Neuronal stem cell (in vitro differentiated cells): ENCODE data around the gene HAP1.

Experiments used
- DNase-seq: peaks from one replicate; pipeline ENCODE4 v3.0.0-alpha.2; 2013; ENCODE audit warnings: low spot score
- H2AFZ ChIP-seq: one replicate; pipeline ENCODE4 v1.6.1; 2013; ENCODE audit warnings: mild to moderate bottlenecking, low read length, inconsistent platforms
- H2AK5ac ChIP-seq: 2 replicates; pipeline ENCODE4 v1.6.1; 2013; ENCODE audit warnings: low read depth, mild to moderate bottlenecking, inconsistent platforms, low read length, moderate library complexity, mixed read lengths
- H2BK120ac ChIP-seq: 2 replicates; pipeline ENCODE4 v1.6.1; 2013; ENCODE audit warnings: low read depth, mild to moderate bottlenecking, inconsistent platforms, low read length, moderate library complexity, mixed read lengths
- H2BK12ac ChIP-seq: one replicate; pipeline ENCODE4 v1.6.1; 2013; ENCODE audit warnings: low read length, inconsistent platforms
- H2BK15ac ChIP-seq: 2 replicates; pipeline ENCODE4 v1.6.1; 2013; ENCODE audit warnings: mild to moderate bottlenecking, low read length, inconsistent platforms, mixed read lengths
- H2BK5ac ChIP-seq: one replicate; pipeline ENCODE4 v1.6.1; 2013; ENCODE audit warnings: inconsistent platforms, mild to moderate bottlenecking, low read length, moderate library complexity
- H3K14ac ChIP-seq: one replicate; pipeline ENCODE4 v1.6.1; 2013; ENCODE audit warnings: low read length, inconsistent platforms
- H3K18ac ChIP-seq: 2 replicates; pipeline ENCODE4 v1.6.1; 2013; ENCODE audit warnings: low read length, inconsistent platforms
- H3K23ac ChIP-seq: 2 replicates; pipeline ENCODE4 v1.6.1; 2013; ENCODE audit warnings: low read depth, mild to moderate bottlenecking, mixed read lengths, low read length, inconsistent platforms; ENCODE audit not compliant: poor library complexity
- H3K27ac ChIP-seq: replicated peaks from 3 replicates; pipeline ENCODE4 v1.5.1; 2013; ENCODE audit warnings: low read length, inconsistent platforms
- H3K27me3 ChIP-seq, 3 experiments: 2 replicates each; pipeline ENCODE4 v1.6.1; 2013; ENCODE audit warnings: low read length in 3 of 3, mild to moderate bottlenecking in 2 of 3, inconsistent platforms in 1 of 3, low read depth in 1 of 3, mixed read lengths in 1 of 3, moderate library complexity in 1 of 3; ENCODE audit not compliant: control insufficient read depth in 3 of 3, insufficient read depth in 3 of 3
- H3K36me3 ChIP-seq, 2 donors: replicated peaks in 1 of 2; 2 replicates each; pipeline ENCODE4 v1.6.1; 2013; ENCODE audit warnings: low read length in 2 of 2; ENCODE audit not compliant: control insufficient read depth in 2 of 2, insufficient read depth in 2 of 2
- H3K4ac ChIP-seq: 2 replicates; pipeline ENCODE4 v1.6.1; 2013; ENCODE audit warnings: inconsistent platforms, mild to moderate bottlenecking, low read length, moderate library complexity
- H3K4me1 ChIP-seq, 2 donors: 1 replicate in 1 of 2; 2 replicates in 1 of 2; pipeline ENCODE4 v1.6.1; 2013; ENCODE audit warnings: low read length in 2 of 2, low read depth in 1 of 2; ENCODE audit not compliant: control insufficient read depth in 2 of 2, insufficient read depth in 1 of 2
- H3K4me2 ChIP-seq: one replicate; pipeline ENCODE4 v1.6.1; 2013; ENCODE audit warnings: mild to moderate bottlenecking, low read length, inconsistent platforms; ENCODE audit not compliant: insufficient read depth, poor library complexity, severe bottlenecking
- H3K4me3 ChIP-seq, 2 donors: 2 replicates each; pipeline ENCODE4 v1.5.1; 2013; ENCODE audit warnings: low read length in 2 of 2, mild to moderate bottlenecking in 2 of 2, inconsistent platforms in 1 of 2, moderate library complexity in 1 of 2
- H3K79me1 ChIP-seq: one replicate; pipeline ENCODE4 v1.6.1; 2013; ENCODE audit warnings: low read depth, mild to moderate bottlenecking, inconsistent platforms, low read length, moderate library complexity
- H3K9ac ChIP-seq: one replicate; pipeline ENCODE4 v1.6.1; 2013; ENCODE audit warnings: mild to moderate bottlenecking, low read depth, low read length, inconsistent platforms; ENCODE audit not compliant: poor library complexity
- H3K9me3 ChIP-seq, 2 donors: replicated peaks in 1 of 2; 2 replicates each; pipeline versions ENCODE3 to v1.6.1; 2013; ENCODE audit warnings: low read length in 2 of 2, mild to moderate bottlenecking in 2 of 2, inconsistent platforms in 1 of 2, low read depth in 1 of 2, mixed read lengths in 1 of 2, moderate library complexity in 1 of 2; ENCODE audit not compliant: control insufficient read depth in 2 of 2, insufficient read depth in 1 of 2
- H4K8ac ChIP-seq: one replicate; pipeline ENCODE4 v1.6.1; 2013; ENCODE audit warnings: low read depth, mild to moderate bottlenecking, inconsistent platforms, low read length, moderate library complexity
- H4K91ac ChIP-seq: one replicate; pipeline ENCODE4 v1.6.1; 2013; ENCODE audit warnings: low read length, low read depth, mild to moderate bottlenecking, inconsistent platforms; ENCODE audit not compliant: poor library complexity
- WGBS, 2 donors: extraction: QIAGEN DNeasy Blood & Tissue Kit; methylation state at CpG; one replicate each; pipeline ENCODE4 v1.1.7; 2013; ENCODE audit warnings: missing lambda C conversion rate in 2 of 2, mixed read lengths in 1 of 2; ENCODE audit not compliant: insufficient read length in 2 of 2, insufficient replicate concordance in 1 of 2; ENCODE audit errors: extremely low coverage in 2 of 2; 5-methylcytosine and 5-hydroxymethylcytosine counted together

HAP1 gene

GRCh38 chr17:41682631-41683030 lies 51.8 kb downstream of the HAP1 start:
- H3K4me1 ChIP-seq: peaks cover 14 to 15% of the 10 kb centered on the region in 2 donors
- H2BK12ac ChIP-seq: no peak overlapping the region
- no peak overlapping the region for H3K27ac ChIP-seq
- no peak overlapping the region for H2AFZ ChIP-seq
- no peaks in the 10 kb centered on the region for H3K27me3 ChIP-seq
- H3K14ac ChIP-seq: no peak overlapping the region
- WGBS, 2 donors: no CpG with 5 or more reads among the region's 5 CpGs
- no peak overlapping the region for H4K8ac ChIP-seq
- H3K79me1 ChIP-seq: no peaks in the 10 kb centered on the region
- H2AK5ac ChIP-seq: no peak overlapping the region
- no peaks in the 10 kb centered on the region for H3K36me3 ChIP-seq
- no peak overlapping the region for H3K4me2 ChIP-seq
- H3K9ac ChIP-seq: no peak overlapping the region
- H3K18ac ChIP-seq: no peak overlapping the region
- no peak overlapping the region for H2BK120ac ChIP-seq
- H3K23ac ChIP-seq: no peak overlapping the region
- H2BK5ac ChIP-seq: peak overlapping the region; percentile 57
- no peak for DNase-seq
- H3K4ac ChIP-seq: no peak overlapping the region
- H3K4me3 ChIP-seq: peak overlapping the region in 1 of 2 donors; percentile 23
- no peak overlapping the region for H2BK15ac ChIP-seq
- no peaks in the 10 kb centered on the region for H3K9me3 ChIP-seq
- no peak overlapping the region for H4K91ac ChIP-seq

- H3K4ac ChIP-seq: no peak overlapping the region
- no peak overlapping the region for H2BK15ac ChIP-seq
- H3K4me3 ChIP-seq: no peak overlapping the region
- H3K14ac ChIP-seq: no peak overlapping the region
- H3K27me3 ChIP-seq: no peaks in the 10 kb centered on the region
- H3K4me1 ChIP-seq: peaks cover 14 to 15% of the 10 kb centered on the region in 2 donors
- H3K9me3 ChIP-seq: no peaks in the 10 kb centered on the region
- no peak overlapping the region for H3K4me2 ChIP-seq
- H2BK120ac ChIP-seq: no peak overlapping the region
- no peak overlapping the region for H3K9ac ChIP-seq
- DNase-seq: no peak
- H3K36me3 ChIP-seq: no peaks in the 10 kb centered on the region
- no CpG with 5 or more reads among the region's 3 CpGs for WGBS, 2 donors
- no peak overlapping the region for H3K27ac ChIP-seq
- no peak overlapping the region for H2AK5ac ChIP-seq
- no peak overlapping the region for H3K18ac ChIP-seq
- H2AFZ ChIP-seq: no peak overlapping the region
- no peak overlapping the region for H4K8ac ChIP-seq
- no peaks in the 10 kb centered on the region for H3K79me1 ChIP-seq
- H2BK12ac ChIP-seq: no peak overlapping the region
- no peak overlapping the region for H3K23ac ChIP-seq
- no peak overlapping the region for H2BK5ac ChIP-seq
- no peak overlapping the region for H4K91ac ChIP-seq
Observed at GRCh38 chr17:41681776-41682175, 52.7 kb downstream of the HAP1 start.

GRCh38 chr17:41680426-41681040 lies 53.9 kb downstream of the HAP1 start:
- peak overlapping the region; percentile 5 for H2BK15ac ChIP-seq
- H2BK120ac ChIP-seq: no peak overlapping the region
- no peak overlapping the region for H4K91ac ChIP-seq
- H4K8ac ChIP-seq: no peak overlapping the region
- no peak overlapping the region for H3K23ac ChIP-seq
- H3K4ac ChIP-seq: no peak overlapping the region
- no peak overlapping the region for H2AK5ac ChIP-seq
- H3K27ac ChIP-seq: peak overlapping the region; percentile 20
- no peak overlapping the region for H2BK12ac ChIP-seq
- no peak overlapping the region for H2BK5ac ChIP-seq
- H3K4me1 ChIP-seq: peaks cover 14 to 15% of the 10 kb centered on the region in 2 donors
- no peak for DNase-seq
- no peaks in the 10 kb centered on the region for H3K79me1 ChIP-seq
- no peak overlapping the region for H3K14ac ChIP-seq
- no peak overlapping the region for H3K4me3 ChIP-seq
- peak overlapping the region; percentile 46 for H2AFZ ChIP-seq
- no peak overlapping the region for H3K4me2 ChIP-seq
- no peak overlapping the region for H3K9ac ChIP-seq
- no peaks in the 10 kb centered on the region for H3K27me3 ChIP-seq
- H3K18ac ChIP-seq: peak overlapping the region; percentile 5
- no peaks in the 10 kb centered on the region for H3K36me3 ChIP-seq
- no peaks in the 10 kb centered on the region for H3K9me3 ChIP-seq
- WGBS, 2 donors: no CpG with 5 or more reads among the region's 10 CpGs

GRCh38 chr17:41679740-41680425 lies 54.6 kb downstream of the HAP1 start:
- Histone ChIP-seq H3K9ac (no peak overlapping the region), H3K18ac (no peak overlapping the region), H3K23ac (no peak overlapping the region), H3K4me3 (no peak overlapping the region), H3K9me3 (no peaks in the 10 kb centered on the region), H4K8ac (no peak overlapping the region), H4K91ac (no peak overlapping the region), H3K4me1 (peaks cover 14 to 15% of the 10 kb centered on the region in 2 donors), H3K27ac (no peak overlapping the region), H3K79me1 (no peaks in the 10 kb centered on the region), H3K27me3 (no peaks in the 10 kb centered on the region), H2BK12ac (no peak overlapping the region), H3K4me2 (no peak overlapping the region), H3K14ac (no peak overlapping the region), H2BK15ac (peak overlapping the region; percentile 5), H2BK120ac (no peak overlapping the region), H2AK5ac (no peak overlapping the region), H3K4ac (no peak overlapping the region), H2BK5ac (no peak overlapping the region), H3K36me3 (no peaks in the 10 kb centered on the region), H2AFZ (peak overlapping the region; percentile 46)
- no CpG with 5 or more reads among the region's 5 CpGs for WGBS, 2 donors
- DNase-seq: no peak
